SK-MEL-5 (cell line): ENCODE data around the gene HSPA2. TPM values are rescaled to one million over a fixed set of nuclear protein-coding genes. Genes with fewer than 3 reads are reported as not detected.
A peak's percentile ranks its signal among the peaks of the same experiment; 100 is the strongest.
"Not testable (repeated sequence)": the region's sequence is repeated elsewhere in the genome, so short reads cannot be mapped to it uniquely, and the experiment has no call there.

Source experiments
- DNase-seq: peaks from one replicate; pipeline ENCODE4 v3.0.0-alpha.2; 2016; ENCODE audit warnings: low read depth, low spot score
- in situ Hi-C: cut with HindIII; loops from 2 replicates; pipeline ENCODE4 v1.10.0; 2016; ENCODE audit warnings: low sequenced_read_pairs, high pct_unique_total_duplicates, low pct_unique_long_range_greater_than_20kb
- total RNA-seq: library from RNA; depleted of rRNA; stranded (reverse); fragments of >200 nt; shearing (Covaris generic); gene quantifications from 2 replicates; pipeline ENCODE4 v1.2.3, GENCODE V29; 2014

Gene HSPA2
- total RNA-seq, 1 experiment from 2014 or later = 20.8 TPM

DNA sequence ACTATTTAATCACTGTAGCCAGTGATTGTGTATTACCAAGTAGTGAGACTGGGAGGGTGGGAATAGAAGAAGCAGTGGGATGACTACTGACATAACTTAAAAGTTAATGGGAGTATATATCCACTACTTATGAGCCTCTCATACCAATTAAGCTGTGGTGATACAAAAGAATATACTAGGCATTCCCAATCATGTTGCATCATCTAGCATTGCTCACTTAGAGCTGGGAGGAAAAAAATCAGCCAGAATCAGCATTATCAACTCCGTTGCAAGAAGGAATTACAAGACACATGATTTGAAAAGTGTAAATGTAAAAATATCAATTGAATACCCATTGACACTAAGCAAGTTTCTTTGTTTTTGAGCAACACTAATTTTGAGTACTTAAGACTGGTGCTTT is 8.5 kb downstream of the HSPA2 start:
- no peak for DNase-seq
- in situ Hi-C loops = no loop called here

DNA sequence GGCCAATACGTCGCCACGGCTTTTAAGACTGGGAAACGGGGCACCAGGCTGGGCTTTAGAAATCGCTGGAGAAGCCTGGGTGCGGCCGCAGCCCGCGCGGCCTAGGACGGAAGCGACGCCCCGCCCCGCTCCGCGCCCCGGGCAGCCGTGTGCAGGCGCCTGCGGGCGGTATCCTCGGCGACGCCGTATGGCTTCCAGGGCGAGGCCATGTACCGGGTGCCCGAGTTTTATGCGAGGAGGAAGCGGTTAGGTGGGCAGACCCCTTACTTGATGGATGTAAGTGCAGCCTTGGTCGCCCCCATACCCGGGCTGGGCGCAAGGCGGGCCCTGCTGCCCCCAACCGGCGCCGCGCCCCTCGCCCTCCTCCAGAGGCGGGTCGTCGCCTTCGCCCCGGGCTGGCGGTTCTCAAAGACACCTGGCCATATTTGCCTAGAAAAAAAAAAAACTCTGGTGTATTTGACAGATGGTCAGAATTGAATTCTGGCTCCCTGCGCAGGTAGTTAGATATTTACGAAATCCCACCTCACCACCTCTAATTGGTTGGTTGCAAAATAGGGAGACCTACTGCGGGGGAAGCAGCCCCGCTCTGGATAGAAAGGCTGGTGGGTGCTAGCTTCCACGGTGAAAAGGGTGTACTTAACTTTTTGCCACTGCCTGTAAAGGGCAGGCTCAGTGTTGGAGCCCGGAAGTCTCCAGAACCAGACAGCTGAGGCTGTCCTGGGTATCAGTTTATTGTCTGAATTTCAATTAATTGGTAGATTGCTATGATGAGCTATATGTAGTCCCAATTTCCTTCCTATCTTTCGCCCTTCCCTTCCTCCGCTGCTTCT is 9.5 kb downstream of the HSPA2 start, which contains the start of gene PPP1R36:
PPP1R36 (plus strand) TSS at position 171 of the 830 bp plus-strand sequence; CDS start at position 208, 37 bp downstream.
- no peak for DNase-seq
- in situ Hi-C loops = no loop called here

DNA sequence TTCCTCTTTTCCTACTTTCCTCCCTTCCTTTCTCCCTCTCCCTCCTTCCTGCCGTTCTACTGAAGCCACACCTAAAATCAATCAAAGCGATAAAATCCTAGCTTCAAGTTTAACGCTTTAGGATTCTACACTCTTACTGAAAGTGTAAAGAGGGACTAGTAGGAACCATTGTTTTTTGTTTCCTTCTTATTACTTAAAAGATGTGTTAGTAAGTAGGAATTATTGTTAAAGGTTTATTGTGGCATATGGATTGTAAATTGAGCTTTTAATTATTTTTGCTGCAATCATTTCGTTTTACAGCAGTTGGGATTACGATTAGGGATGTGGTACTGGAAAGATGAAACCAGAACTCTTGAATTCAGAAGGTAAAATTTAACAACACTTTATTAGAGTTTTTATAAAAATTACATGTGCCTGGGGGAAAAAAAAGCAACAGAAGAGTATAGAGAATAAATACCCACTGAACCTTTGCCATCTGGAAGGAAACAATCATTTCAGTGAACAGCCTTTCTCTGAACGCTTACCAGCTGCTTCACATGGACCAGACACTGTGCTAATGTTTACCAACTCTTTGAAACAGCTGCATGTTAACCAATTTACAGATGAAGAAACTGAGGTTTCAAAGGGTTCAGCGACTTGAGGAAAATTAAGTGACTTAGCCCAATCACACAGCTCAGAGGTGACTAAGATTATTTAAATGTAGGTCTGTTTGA is 10.2 kb downstream of the HSPA2 start:
- in situ Hi-C loops = no loop called here
- DNase-seq = no peak

DNA sequence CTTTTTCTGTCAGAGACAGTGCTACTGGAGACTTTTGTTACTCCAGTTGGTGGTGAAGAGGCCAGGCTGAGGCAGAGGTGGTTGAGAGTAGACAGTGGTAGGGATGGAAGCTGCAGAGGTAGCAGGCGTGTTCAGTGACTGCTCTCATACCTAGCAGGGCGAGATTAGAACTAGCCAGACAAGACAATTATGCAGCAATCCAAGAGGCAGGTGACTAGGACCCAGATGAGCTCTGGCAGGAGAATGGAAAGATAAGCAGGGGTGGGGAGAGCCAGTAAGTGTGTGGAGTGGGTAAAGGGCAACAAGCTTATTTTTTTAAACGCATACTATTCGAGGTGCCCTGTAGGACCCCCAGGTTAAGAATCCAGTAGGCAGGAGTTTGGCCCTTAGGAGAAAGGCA is 14.0 kb downstream of the HSPA2 start:
- no peak for DNase-seq
- in situ Hi-C loops = no loop called here

DNA sequence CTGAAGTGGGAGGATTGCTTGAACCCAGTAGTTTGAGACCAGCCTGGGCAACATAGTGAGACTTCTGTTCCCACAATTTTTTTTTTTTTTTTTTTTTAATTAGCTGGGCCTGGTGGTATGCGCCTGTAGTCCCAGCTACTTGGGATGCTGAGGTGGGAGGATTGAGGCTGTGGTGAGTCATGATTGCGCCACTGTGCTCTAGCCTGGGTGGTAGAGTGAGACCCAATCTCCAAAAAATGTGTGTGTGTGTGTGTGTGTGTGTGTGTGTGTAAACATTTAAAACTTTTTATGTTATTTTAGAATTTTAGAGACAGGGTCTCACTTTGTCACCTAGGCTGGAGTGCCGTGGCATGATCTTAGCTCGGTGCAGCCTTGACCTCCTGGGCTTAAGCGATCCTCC is 16.0 kb downstream of the HSPA2 start:
- DNase-seq = no peak
- in situ Hi-C loops = no loop called here

DNA sequence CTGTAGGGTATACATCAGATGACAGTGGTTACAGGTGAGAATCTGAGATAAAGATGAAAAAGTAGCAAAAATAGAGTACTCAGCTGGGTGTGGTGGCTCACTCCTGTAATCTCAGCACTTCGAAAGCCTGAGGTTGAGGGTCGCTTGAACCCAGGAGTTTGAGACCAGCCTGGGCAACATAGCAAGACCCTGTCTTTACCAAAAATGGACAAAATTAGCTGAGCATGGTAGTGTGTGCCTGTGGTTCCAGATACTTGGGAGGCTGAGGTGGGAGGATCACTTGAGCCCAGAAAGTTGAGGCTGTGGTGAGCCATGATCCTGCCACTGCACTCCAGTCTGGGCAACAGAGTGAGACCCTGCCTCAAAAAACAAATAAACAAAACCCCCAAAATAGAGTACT is 17.7 kb downstream of the HSPA2 start:
- in situ Hi-C loops, DNase-seq: not testable (repeated sequence)

DNA sequence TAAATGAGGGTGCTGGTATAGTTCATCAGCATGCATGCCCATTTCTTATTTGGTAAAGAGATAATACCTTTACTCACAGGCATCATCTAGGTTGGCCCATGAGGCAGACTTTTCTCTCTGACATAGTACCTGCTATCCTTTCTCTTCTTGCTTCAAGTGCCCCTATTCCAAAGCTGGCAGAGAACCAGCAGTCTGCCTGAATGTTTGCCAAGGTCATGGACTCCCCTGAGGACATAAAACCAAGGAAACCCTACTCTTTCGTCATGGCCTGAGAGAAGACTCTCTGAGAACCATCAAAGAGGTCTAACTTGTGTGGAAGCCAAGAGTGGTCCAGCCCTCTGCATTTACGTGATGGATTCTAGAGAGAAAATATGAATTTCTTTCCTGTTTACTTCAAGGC is 21.1 kb downstream of the HSPA2 start:
- in situ Hi-C loops = no loop called here
- DNase-seq = no peak

DNA sequence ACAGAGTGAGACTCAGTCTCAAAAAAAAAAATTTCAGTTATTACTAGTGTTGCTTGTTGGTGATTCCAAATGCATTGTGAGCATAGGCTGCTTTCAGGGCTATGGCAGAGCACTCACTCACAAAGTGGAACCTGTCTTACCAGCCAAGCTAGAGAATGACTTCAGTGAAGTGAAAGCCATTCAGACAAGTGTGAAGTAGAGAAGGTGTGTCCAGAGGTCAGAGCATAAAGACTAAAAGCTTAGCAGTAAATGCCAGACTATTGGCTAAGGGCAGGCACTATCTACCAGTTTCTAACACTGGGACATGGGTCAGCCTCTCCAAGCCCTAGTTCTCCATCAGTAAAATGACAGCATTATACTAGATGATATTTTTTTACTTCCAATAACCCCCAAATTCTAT is 21.9 kb downstream of the HSPA2 start:
- no peak for DNase-seq
- in situ Hi-C loops = no loop called here

DNA sequence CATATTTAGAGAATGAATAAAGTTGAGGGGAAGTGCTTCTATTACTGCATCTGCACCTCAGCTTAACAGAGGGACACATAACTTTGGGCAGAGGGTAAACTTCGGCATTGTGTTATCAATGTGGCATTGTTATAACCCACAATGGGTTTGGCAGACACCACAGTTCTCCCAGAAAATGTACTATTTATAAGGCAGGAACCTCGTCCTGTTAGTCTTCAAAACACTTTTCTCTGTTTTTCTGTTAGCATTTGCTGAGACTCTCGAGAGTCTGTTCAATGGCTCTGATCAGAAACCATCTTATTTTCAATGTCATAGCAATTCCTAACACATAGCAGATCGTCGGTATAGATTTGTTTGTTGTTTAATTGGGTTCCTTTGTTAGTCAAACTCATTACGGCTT is 23.2 kb downstream of the HSPA2 start:
- in situ Hi-C loops = no loop called here
- no peak for DNase-seq

DNA sequence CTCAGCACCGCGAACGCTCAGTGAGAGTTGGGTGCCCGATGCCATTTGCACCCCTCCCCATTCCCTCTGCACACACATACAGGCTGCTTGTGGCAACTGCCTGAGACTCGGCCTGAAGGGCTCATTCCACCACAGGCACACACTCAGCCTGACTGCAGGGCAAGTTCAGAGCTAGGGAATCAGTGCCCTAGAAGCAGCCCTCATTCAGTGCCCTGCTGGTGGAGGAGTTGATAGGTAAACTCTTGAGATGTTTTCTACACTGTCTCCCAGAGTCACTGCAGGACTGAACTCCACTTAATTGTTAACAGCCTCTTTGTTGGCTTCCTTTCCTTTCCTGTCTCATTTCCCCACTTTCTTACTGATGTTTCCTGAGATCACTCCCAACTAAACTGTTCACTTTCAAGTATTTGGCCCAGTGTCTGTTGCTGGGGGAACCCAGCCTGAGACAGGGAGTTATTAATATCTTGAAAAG is 26.1 kb downstream of the HSPA2 start:
- no peak for DNase-seq
- in situ Hi-C loops = no loop called here

DNA sequence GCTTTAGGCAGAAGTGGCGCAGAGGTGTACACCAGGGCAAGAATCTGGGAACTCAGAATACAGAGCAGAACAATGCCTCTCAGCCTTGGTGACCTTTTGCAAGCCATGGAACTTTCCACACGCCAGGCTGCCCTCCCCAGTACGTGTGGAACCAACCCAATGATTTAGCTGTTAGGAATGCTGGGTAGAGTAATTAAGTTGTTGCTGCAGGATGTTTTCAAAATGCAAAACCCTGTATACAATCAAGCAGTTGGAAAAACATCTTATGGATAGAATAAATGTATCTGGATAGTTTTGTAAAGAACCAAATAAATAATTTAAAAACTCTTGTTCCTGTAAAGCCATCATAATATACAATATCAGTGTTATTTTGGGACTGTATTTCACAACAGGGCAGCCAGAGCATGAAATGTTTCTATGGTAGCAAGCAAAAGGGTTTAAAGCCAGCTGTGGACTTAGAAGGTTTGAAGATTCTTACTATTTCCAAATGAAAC is 28.6 kb downstream of the HSPA2 start:
- peak; percentile 66 for DNase-seq
- in situ Hi-C loops = no loop called here

DNA sequence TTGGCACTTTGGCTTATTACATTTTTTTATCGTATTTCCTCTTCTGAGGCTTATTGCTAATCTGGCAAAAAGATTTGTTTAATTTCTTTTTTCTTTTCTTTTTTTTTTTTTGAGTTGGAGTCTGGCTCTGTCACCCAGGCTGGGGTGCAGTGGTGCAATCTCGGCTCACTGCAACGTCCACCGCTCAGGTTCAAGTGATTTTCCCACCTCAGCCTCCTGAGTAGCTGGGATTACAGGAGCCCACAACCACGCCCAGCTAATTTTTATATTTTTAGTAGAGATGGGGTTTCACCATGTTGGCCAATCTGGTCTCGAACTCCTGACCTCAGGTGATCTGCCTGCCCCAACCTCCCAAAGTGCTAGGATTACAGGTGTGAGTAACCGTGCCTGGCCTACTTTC is 29.1 kb downstream of the HSPA2 start:
- DNase-seq, in situ Hi-C loops: not testable (repeated sequence)

DNA sequence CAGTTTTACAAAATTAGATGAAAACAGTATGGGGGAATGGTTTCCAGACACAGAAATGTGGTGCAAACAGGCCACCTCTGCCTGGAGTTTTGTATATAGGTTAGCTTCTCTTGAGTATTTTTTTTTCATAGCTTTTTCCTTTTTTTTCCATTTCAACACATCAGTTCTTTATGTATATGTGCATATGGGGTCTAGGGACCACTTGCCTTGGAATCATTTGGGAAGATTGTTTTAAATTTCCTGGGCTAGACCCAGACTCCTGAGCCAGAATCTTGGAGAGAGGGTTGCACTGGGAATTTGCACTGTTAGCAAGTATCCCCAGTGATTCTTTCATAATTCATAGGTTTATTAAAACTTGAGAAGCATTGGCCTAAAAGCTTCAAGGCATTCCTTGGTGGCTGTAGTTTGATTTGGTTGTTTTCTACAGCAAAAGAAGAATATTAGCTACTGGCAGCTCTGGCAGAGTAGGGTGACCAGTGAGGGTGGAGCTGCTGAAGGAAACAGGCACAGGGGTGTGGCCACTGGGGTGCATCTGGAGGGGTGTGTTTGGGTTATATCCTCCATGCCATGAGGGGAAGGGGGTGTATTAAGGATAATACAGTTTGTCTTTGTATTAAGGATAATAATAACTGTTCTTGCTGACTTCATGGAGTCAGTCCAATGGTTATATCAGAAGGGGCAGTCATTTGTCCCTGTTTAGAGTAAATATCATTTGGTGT is 32.0 kb downstream of the HSPA2 start:
- DNase-seq = no peak
- in situ Hi-C loops = no loop called here

DNA sequence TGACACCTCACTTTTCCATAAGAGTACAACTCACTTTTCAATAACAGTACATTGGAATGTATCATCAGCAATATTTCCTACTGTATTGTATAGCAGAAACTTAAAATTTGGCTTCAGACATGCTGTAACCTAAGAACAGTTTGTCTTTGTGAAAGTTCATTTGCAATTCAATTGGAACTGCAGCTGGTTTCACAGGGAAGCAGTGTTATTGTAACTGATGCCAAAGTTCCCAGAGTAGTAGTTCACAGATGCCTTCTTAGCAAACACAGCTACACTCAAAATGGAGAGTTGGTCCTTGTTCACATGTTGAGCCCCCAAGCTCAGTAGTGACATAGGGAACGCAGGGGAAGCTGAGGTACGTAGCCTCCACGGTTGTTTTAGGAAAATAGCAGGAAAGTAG is 32.6 kb downstream of the HSPA2 start:
- in situ Hi-C loops = no loop called here
- DNase-seq = peak; percentile 15

DNA sequence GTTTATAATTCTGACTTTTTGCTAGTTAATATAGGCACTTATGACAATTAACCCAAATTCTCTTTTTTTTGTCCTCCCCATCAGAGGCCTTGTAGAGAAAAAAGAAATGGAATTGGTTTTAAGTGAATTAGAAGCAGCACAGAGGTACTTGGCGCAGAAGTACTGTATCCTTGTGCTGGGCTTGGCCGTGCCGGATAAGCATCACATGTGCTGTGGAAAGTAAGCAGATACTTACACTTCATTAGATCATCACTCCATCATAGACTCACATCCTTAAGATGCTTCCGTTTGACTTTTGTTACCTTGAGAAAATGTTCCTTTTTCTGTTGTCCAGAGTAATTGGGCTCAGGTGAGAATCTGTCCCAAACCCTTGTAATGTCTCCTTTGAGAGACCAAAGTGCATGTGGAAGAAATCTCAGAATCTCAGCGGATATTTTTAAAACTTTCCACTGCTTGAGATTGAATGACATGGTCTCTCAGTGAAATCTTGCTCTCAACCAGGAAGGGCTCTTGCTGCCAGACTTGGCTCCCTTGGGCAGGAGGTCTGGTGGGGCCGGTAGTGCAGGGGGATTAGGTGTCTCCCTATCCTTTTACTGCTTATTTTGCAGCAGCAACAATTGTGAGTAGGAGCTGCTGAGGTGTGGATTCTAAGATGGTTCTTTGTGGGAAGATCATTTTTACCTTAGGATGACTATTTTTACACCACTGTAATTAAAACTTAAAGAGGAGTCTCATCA is 34.0 kb downstream of the HSPA2 start:
- in situ Hi-C loops = no loop called here
- no peak for DNase-seq

DNA sequence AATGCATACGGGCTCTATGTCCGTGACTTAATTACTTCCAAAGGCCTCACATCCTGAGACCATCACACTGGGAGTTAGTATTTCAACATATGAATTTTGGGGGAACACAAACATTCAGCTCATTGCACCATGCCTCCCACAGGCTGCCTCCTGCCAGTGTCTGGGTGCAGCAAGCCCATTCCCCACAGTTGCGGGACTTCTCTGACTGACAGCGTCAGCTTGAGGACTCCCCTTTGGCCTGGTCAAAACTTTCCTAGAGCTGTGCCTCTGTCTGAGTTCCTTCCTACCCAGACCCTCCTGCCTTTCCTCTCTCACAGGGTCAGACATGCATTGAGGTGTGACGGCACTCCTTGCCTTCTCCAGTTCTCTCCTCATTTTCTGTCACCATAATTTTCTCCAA is 36.7 kb downstream of the HSPA2 start:
- in situ Hi-C loops = no loop called here

DNA sequence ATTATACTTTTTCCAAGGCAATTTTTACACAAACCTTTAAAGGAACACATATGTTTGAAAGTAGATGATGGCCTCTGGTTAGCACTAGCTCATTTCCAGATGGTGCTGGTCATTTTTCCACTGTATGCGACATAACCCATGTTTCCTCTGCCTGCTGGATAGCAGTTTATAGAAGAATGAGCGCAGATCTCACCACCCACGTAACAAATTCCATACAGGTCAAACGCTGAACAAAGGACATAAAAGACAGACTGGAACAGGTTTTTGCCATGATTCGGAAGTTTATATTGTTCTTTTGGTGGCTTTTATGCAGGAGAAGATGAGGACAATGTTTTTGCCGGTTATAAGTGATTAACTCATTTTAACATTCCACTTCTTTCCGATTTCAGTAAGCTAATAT is 39.9 kb downstream of the HSPA2 start:
- in situ Hi-C loops = no loop called here
- peak; percentile 20 for DNase-seq

More for the DNA sequence above, 36.7 kb downstream of the HSPA2 start:
- DNase-seq = no peak
